ENCODE measurements around the gene CALU.

The CALU gene

GRCh38 chr7:128812514-128813168 lies 73.5 kb downstream of the CALU start:
- Histone ChIP-seq H3K27me3 (no peaks in the 10 kb centered on the region), H3K36me3 (peaks cover 62% of the 10 kb centered on the region), H3K4me3 (ENCODE audit: low read depth, low read length) (no peak overlapping the region), H3K9me3 (no peaks in the 10 kb centered on the region), H3K4me1 (no peaks in the 10 kb centered on the region)
- DNase-seq: no peak
- TF ChIP-seq CTCF (IDR thresholded peaks at IDR 0.05; ENCODE audit: low read depth, low read length): no peak

GRCh38 chr7:128814499-128814898 lies 75.3 kb downstream of the CALU start:
- no peak overlapping the region for H3K4me3 ChIP-seq (ENCODE audit: low read depth, low read length)
- no peaks in the 10 kb centered on the region for H3K27me3 ChIP-seq
- TF ChIP-seq CTCF (IDR thresholded peaks at IDR 0.05; ENCODE audit: low read depth, low read length): no peak
- H3K4me1 ChIP-seq: no peaks in the 10 kb centered on the region
- DNase-seq: no peak
- H3K9me3 ChIP-seq: no peaks in the 10 kb centered on the region
- H3K36me3 ChIP-seq: peaks cover 52% of the 10 kb centered on the region

GRCh38 chr7:128815289-128815942 lies 76.3 kb downstream of the CALU start:
- peaks cover 45% of the 10 kb centered on the region for H3K36me3 ChIP-seq
- H3K27me3 ChIP-seq: no peaks in the 10 kb centered on the region
- no peak for DNase-seq
- TF ChIP-seq CTCF (IDR thresholded peaks at IDR 0.05; ENCODE audit: low read depth, low read length): no peak
- H3K9me3 ChIP-seq: no peaks in the 10 kb centered on the region
- no peaks in the 10 kb centered on the region for H3K4me1 ChIP-seq
- H3K4me3 ChIP-seq (ENCODE audit: low read depth, low read length): no peak overlapping the region

GRCh38 chr7:128818694-128819093 lies 79.5 kb downstream of the CALU start:
- TF ChIP-seq CTCF (IDR thresholded peaks at IDR 0.05; ENCODE audit: low read depth, low read length): no peak
- Histone ChIP-seq H3K4me3 (ENCODE audit: low read depth, low read length) (no peak overlapping the region), H3K36me3 (peaks cover 19% of the 10 kb centered on the region), H3K27me3 (no peaks in the 10 kb centered on the region), H3K9me3 (no peaks in the 10 kb centered on the region), H3K4me1 (no peaks in the 10 kb centered on the region)
- no peak for DNase-seq
